Myometrial cell (primary cell): ENCODE data around the gene ANKRD55. TPM values are rescaled to one million over a fixed set of nuclear protein-coding genes. Genes with fewer than 3 reads are reported as not detected.

Experiments
- total RNA-seq: library from RNA; depleted of rRNA; stranded (reverse); fragments of >200 nt; gene quantifications from 2 replicates; pipeline ENCODE4 v1.2.3, GENCODE V29; 2015

The ANKRD55 gene
- not detected in 2 replicates for total RNA-seq

GRCh38 chr5:56233230-56233629, at the start of gene ANKRD55:
Gene ANKRD55, minus strand, starts transcription at chr5:56233330. Its CDS starts 417 bp downstream, at chr5:56232913.

Other genes with a start within 250 kb of the ANKRD55 start
- 159 and 276 TPM in 2 replicates for gene IL6ST, start 238.4 kb downstream of the ANKRD55 start, total RNA-seq